ENCODE measurements around the gene EIF4EBP3.
"Not testable (repeated sequence)": the region's sequence is repeated elsewhere in the genome, so short reads cannot be mapped to it uniquely, and the experiment has no call there.

EIF4EBP3 gene

GRCh38 chr5:140587495-140587894 lies 40.0 kb downstream of the EIF4EBP3 start:
- no peak for DNase-seq (ENCODE audit: low read depth)
- H3K4me3 ChIP-seq (ENCODE audit: low read depth, low read length) = no peak overlapping the region
- no peak for TF ChIP-seq CTCF (IDR thresholded peaks at IDR 0.05; ENCODE audit: low read depth, low read length)
- no peak for TF ChIP-seq POLR2A (IDR thresholded peaks at IDR 0.05; ENCODE audit: extremely low read depth, insufficient read length)
- TF ChIP-seq MYC (IDR thresholded peaks at IDR 0.05; ENCODE audit: low read depth, low read length) = no peak
- TF ChIP-seq MAX (IDR thresholded peaks at IDR 0.05; ENCODE audit: low read depth, low read length) = no peak

GRCh38 chr5:140588311-140589070 lies 41.0 kb downstream of the EIF4EBP3 start:
- TF ChIP-seq CTCF (IDR thresholded peaks at IDR 0.05; ENCODE audit: low read depth, low read length) (no peak), MAX (IDR thresholded peaks at IDR 0.05; ENCODE audit: low read depth, low read length) (no peak), POLR2A (IDR thresholded peaks at IDR 0.05; ENCODE audit: extremely low read depth, insufficient read length) (no peak), MYC (IDR thresholded peaks at IDR 0.05; ENCODE audit: low read depth, low read length) (no peak)
- H3K4me3 ChIP-seq (ENCODE audit: low read depth, low read length) = no peak overlapping the region

GRCh38 chr5:140590861-140591260 lies 43.4 kb downstream of the EIF4EBP3 start:
- DNase-seq (ENCODE audit: low read depth) = no peak
- no peak for TF ChIP-seq POLR2A (IDR thresholded peaks at IDR 0.05; ENCODE audit: extremely low read depth, insufficient read length)
- H3K4me3 ChIP-seq (ENCODE audit: low read depth, low read length) = no peak overlapping the region

More at GRCh38 chr5:140588311-140589070, 41.0 kb downstream of the EIF4EBP3 start:
- no peak for DNase-seq (ENCODE audit: low read depth)

GRCh38 chr5:140591747-140592372 lies 44.4 kb downstream of the EIF4EBP3 start:
- DNase-seq (ENCODE audit: low read depth) = peak; percentile 57
- TF ChIP-seq POLR2A (IDR thresholded peaks at IDR 0.05; ENCODE audit: extremely low read depth, insufficient read length) (no peak), MYC (IDR thresholded peaks at IDR 0.05; ENCODE audit: low read depth, low read length) (no peak), CTCF (IDR thresholded peaks at IDR 0.05; ENCODE audit: low read depth, low read length) (no peak), MAX (IDR thresholded peaks at IDR 0.05; ENCODE audit: low read depth, low read length) (no peak)
- H3K4me3 ChIP-seq (ENCODE audit: low read depth, low read length) = no peak overlapping the region

GRCh38 chr5:140593070-140593469 lies 45.6 kb downstream of the EIF4EBP3 start:
- not testable (repeated sequence) for DNase-seq (ENCODE audit: low read depth); H3K4me3 ChIP-seq (ENCODE audit: low read depth, low read length)

GRCh38 chr5:140594169-140594568 lies 46.7 kb downstream of the EIF4EBP3 start:
- no peak for DNase-seq (ENCODE audit: low read depth)
- no peak for TF ChIP-seq POLR2A (IDR thresholded peaks at IDR 0.05; ENCODE audit: extremely low read depth, insufficient read length)
- TF ChIP-seq CTCF (IDR thresholded peaks at IDR 0.05; ENCODE audit: low read depth, low read length) = no peak
- no peak for TF ChIP-seq MYC (IDR thresholded peaks at IDR 0.05; ENCODE audit: low read depth, low read length)
- TF ChIP-seq MAX (IDR thresholded peaks at IDR 0.05; ENCODE audit: low read depth, low read length) = no peak
- no peak overlapping the region for H3K4me3 ChIP-seq (ENCODE audit: low read depth, low read length)
